HG03575 (cell line): ENCODE measurements around the gene LRRC37A2.
"Not testable (repeated sequence)": the region's sequence is repeated elsewhere in the genome, so short reads cannot be mapped to it uniquely, and the experiment has no call there.

ENCODE experiments used
- ATAC-seq: cut with Tn5 transposase; IDR thresholded peaks from one replicate; pipeline ENCODE4 v1.9.1; 2021; ENCODE audit not compliant: unreplicated experiment, insufficient number of reproducible peaks, low FRiP score; ENCODE audit errors: extremely low read depth

The LRRC37A2 gene

GRCh38 chr17:46590157-46591146, 78.2 kb downstream of the LRRC37A2 start, which contains the start of gene NSF:
NSF (plus strand) TSS chr17:46590669; CDS start chr17:46590776, 107 bp downstream.
- ATAC-seq, result not testable (repeated sequence)

- ATAC-seq, result not testable (repeated sequence)
These were observed 79.1 kb downstream of the LRRC37A2 start for GRCh38 chr17:46591332-46591731.

GRCh38 chr17:46598344-46598931, 86.2 kb downstream of the LRRC37A2 start:
- ATAC-seq, result not testable (repeated sequence)

GRCh38 chr17:46600767-46601166, 88.5 kb downstream of the LRRC37A2 start:
- ATAC-seq, result not testable (repeated sequence)

- not testable (repeated sequence) for ATAC-seq
These were observed 90.9 kb downstream of the LRRC37A2 start for GRCh38 chr17:46603125-46603524.
